HG03159 (cell line): Measurements from ENCODE around the gene GH2.

Source experiments
- ATAC-seq: cut with Tn5 transposase; IDR thresholded peaks from one replicate; pipeline ENCODE4 v1.9.1; 2021; ENCODE audit warnings: mild to moderate bottlenecking, moderate library complexity; ENCODE audit not compliant: unreplicated experiment

Gene GH2

DNA sequence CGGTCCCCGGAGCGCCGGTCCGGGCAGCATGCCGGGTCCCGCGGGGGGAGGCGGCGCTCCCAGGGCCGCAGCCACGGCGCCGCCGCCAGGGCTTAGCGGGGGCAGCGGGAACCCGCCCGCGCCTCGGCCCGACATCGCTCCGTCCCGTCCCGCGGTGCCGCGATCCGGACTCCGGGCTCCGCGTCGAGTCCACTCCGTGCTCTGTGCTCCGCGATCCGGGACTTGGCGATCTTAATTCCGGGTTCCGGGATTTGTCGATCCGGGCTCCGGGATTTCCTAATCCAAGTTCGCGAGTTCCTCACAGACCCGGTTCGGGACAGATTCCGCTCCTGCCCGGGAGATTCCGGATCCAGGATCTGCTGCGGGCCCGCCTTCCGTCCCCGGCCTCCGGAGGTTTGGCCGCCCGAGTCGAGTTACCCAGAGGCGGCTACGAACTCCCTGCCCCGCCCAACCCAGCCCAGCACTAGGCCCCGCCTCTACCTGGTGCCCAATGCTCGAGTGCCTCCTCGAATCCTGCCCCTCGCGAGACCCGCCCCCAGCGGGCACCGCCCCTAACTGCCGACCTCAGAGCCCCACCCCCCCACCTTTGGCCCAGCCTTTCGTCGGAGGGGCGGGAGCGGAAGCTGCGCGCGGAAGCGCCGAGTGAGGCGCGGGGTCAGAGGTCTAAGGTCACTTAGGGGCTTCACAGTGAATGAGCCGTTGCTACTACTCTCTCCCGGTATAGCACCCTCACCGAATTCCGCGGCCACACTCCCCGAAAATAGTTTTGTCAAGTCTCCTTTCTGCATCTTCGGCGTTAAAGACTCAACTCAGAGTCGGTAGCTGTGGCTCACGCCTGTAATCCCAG, 39.0 kb downstream of the GH2 start, which contains the start of gene SMARCD2:
TSS of gene SMARCD2 (minus strand) at position 146 of the 847 bp plus-strand sequence. CDS start at position 135, 11 bp downstream.
- ATAC-seq = peak; percentile 71

DNA sequence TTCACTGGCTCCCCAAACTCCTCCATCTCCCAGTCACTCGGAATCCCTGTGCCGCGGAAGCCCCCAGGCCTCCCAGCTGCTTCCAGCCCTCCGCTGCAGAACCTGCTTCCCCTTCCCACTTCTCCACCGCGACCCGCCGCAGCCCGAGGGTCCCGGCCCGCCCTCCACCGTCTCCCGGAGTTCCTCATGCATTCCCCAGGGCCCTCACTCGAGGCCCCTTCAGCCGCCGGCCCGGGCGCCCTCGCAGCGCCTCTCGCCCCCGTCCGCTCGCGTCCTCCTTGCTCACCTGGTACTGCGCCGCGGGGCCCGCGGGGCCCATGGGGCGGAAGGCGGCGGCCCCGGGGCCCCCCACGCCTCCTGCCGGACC, 39.6 kb downstream of the GH2 start:
- peak; percentile 24 for ATAC-seq

DNA sequence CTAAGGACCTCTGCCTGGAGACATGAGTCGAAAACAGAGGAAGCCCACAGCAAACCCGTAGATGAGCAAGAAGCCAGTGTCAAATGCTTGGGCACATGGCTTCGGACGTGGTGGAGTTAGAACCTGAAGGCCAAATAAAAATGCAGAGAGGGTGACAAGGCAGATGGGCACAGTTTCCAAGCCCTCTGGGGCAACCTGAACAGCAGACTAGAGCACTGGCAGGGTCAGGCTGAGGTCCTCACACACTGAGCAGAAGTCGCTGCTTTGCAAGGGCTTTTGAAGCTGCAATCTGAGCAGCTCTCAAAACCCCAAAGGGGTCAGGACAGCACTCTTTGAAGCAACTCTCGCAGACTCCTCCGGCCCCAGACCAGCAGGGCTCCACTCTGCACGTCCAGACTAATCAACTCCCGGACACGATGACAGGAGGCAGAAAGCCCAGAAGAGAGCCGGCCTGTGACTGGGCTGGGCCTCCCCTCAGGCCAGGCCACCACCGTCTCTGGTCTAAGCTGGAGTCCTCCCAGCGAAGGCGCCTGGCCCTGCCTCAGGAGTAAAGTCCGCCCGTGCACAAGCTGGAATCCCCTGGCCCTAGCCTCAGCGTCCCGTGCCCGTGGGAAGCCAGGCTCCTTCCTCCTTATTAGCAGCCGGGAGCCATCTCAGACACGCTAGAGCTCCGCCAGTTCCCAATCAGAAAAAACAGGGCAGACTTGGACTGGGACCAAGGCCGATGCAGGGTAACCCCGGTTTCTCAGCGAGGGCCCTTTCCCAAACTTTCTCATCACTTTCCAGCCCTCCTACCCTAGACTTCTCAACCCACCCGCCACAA, 40.2 kb downstream of the GH2 start:
- ATAC-seq = no peak

DNA sequence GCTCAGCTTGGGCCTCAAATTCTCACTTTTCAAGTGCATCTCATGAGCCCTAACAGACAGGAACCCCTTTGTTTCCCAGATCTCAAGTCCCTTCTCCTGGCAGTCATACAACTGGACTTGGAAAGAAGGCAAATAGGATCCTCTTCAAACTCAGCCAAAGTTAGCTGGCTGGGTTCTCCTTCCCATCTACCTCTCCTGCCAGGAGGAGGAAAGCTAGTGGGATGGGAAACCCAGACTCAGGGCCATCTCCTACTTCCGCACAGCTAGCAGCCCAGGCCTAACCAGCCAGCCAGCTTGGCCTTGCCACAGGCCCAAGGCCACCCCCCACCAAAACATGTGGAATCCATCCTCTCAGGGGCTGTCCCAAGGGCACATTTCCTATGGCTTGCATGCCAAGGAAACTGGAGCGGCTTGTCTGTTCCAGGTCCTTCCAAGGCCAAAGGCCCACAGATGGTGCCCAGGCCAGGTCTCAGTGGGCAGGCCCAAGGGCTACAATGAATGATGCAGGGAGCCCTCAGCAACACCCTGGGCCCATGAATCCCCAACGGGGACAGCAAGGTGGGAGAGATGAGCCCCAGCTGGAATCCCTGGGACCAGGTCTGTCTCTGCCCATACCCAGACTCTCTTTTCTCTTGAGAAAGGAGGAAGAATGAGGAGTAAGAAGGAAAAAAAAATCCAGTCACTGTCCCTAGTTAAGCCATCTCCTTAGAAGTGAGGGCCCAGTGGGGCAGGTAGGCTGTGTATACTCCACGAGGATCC, 41.0 kb downstream of the GH2 start:
- ATAC-seq = no peak

DNA sequence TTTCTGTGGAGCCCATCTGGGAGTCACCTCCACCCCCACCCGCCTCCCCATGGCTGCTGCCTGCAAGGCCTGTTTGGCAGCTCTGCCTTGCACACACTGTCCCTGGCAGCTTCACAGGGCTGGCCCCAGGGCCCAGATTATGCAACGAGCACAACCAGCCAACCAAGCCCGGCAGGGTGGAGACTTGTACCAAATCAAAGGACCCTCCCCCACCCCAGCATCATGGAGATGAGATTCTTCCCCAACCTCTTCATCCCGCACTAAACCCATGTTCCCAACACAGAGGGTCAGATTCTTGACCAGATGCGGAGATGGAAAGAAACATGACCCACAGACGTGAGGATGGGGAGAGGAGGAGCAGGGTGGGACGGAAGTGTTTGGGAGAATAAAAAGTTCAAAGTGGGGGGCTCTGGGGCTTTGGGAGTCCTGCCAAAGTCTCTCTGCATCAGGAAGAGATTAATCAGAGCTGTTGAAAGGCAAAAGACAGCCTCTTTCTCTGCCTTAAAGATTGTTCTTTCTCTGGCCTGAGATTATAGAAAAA, 43.0 kb downstream of the GH2 start:
- no peak for ATAC-seq

DNA sequence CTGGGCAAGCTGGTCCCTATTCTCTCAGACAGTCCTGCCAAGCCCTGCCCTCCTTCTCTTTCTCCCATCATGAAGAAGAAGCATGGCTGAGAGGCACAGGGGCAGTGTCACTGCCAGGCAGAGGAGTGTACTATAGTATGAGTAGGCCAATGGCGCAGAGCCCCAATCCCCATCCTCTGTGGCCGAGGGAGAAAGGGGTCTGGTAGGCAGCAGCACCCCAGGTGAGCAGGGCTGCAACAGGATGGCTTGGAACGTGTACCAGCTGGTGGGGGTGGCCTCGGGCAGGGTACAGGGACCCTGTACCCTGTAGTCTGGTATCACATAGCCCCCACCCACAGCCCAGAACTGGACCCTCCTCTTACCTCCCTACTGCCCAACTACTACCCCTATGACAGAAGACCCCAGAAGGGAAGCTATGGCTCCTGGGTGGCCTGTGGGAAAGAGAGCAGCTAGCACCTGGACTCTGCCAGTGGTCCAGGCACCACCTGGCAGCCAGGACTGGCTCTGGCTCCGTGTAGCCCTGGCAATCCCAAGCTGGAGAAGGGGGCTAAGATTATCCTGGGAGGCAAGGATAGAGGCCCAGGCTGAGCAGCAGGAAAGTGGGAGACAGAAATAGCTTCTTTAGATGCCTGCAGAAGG, 43.7 kb downstream of the GH2 start:
- ATAC-seq = no peak

DNA sequence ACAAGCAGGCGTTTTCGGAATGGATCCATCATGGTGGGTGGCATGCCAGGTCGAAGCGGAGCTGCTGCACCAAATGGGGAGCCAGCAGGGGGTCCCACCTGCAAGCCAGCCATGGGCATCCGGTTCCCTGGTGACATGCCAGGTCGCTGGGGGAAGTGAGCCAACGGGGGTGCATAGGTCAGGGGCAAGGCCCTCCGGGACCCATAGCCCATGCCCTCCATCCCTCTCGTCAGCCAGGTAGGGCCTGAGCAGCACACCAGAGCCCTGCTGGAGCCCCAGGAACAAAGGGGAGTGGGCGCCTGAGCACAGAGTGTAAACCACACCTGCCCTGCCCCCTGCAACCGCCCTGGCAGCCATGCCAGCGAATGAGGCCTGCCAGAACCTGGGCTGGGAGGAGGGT, 44.3 kb downstream of the GH2 start:
- no peak for ATAC-seq

DNA sequence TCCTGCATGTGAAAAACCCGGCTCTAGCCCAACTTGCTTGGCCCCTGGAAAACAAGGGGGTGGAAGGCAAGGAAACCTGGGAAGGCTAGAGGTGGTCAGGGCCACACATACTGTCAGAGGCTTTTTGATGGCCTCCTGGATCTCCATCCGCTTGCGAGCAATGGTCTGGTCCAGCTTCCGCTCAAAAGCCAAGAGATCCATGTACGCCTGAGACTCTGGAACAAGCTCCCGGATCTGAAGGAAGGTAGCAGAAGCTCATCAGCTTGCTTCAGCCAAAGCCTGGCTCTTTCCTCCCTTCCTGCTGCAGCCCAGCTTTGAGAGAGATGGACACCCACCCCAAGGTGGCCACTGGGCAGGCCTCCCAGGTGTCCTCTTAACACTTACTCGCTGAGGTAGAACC, 44.9 kb downstream of the GH2 start:
- no peak for ATAC-seq

DNA sequence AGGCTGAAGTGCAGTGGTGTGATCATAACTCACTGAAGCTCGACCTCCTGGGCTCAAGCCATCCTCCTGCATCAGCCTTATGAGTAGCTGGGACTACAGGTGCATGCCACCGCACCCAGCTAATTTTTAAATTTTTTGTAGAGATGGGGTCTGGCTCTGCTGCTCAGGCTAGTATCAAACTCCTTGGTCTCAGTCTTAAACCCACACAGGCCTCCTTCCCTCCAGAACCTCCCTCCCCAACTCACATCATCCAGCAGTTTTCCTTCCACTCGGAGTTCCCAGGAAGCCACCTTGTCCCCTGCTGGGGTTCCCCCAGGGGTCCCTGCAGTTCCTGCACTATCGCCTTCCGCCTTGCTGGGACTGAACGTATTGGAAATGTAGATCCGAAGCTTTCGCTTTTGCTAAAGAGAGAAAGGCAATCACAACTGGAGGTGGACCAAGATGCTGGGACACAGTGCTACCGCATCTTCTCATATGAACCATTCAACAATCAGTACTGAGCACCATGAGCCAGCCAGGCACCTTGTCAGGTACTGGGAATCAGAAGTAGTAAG, 46.5 kb downstream of the GH2 start:
- no peak for ATAC-seq

DNA sequence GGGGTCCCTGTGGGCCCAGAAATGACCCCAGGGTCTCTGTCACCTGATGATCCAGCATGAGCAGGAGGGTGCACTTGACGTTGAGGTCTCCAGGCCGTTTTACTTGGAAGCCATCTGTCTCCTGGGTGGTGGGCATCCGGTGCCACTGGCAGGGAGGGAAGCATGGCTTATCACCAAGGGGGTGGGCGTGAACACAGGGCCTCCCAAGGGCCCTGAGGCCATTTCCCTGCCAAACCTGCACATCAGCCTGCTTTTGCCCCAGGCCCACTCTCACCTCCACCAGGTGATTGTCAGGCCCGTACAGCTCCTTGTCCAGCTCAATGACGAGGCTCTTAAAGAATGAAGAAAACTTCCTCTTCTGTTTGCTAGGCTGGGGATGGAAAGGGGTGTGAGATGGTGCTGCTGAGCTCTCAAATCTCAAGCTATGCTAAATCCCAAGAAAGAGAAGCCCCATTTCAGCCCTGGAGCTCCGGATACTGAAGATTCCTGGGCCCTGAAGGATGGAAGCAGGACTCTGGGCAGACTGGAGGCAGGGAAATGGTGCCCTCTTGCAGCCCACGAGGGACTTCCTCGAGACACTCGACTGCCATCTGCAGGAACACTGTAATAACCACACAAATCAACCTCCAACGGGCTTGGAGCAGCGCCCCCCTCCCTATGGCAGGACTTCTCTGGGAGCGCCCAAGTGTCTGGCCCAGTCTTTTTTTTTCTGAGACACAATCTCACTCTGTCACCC, 47.1 kb downstream of the GH2 start:
- no peak for ATAC-seq

DNA sequence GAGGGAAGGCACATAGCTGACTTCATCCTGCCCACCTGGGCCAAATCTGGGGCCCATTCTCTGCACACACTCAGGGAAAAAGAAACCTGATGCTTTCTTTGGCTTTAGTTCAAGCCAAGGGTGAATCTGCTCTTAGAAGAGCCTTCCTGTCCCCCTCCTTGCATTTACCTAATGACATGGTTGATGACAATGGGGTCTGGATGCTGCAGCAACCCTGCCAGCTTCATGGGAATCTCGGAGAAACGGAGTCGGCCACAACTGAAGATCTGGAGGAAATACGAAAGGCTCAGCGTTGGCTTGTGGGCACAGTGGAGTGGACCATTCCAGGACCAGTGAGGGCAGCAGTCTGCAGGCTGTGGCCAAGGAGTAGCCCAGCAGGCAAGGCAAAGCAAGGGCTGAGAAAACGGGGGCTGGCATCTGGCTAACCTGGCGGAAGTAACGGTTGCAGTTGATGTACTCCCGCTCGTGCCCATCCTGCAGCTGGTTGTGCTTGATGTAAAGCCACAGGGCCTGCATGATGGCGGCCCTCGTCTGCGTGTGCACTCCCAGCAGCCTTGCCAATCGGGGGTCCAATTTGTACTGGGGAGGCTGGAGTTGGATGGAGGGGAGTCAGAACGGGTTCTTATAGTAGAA, 47.9 kb downstream of the GH2 start:
- ATAC-seq = no peak

DNA sequence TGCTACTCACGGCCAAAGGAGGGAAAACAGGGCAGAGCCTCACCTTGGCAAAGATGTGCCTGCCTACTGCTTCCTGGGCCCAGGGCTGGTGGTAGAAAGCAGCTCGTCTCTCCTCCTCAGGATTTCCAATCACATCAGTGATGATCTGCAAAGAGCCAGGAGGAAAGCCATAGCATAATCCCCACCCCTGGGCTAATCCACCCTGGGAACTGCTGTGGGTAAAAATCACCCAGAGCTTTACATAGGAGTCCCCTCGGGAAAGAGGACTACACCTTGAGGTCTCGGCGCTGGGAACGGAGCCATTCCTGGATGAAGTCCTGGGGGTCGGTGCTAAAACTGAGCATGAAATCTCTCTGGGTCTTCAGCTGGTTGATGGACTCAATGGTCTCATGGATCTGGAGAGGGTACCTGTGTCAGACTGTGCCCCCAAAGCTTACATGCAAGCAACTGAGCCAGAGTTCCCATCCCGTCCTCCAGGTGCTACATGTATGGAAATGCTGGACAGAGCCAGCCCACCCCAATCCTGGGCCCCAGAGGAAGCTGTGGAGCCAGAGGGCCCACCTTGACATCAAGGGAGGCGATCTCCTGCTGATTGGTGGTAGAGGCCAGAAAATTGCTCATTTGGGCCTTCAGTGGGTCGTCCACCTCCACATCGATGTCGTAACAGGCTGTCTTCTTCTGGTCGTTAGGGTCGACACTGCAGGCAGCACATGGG, 48.6 kb downstream of the GH2 start:
- no peak for ATAC-seq

DNA sequence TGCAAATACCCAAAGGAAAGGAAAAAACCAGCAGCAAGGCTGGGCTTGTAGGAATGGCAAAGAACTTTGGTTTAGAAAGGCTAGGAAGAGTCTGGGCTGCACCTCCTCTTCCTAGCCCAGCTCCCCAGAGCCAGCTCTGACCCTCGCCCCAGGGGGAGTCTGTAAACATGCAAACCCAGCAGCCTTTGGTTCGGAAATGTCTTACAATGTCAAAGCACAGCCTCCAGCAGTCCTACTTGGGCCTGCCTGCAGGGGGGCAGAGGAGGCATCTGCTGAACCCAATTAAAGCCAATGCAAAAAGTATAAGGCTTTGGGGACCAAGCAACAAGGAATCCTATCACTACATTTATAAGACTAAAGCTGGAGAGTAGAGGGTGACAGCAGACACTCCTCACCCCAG, 49.3 kb downstream of the GH2 start:
- no peak for ATAC-seq

DNA sequence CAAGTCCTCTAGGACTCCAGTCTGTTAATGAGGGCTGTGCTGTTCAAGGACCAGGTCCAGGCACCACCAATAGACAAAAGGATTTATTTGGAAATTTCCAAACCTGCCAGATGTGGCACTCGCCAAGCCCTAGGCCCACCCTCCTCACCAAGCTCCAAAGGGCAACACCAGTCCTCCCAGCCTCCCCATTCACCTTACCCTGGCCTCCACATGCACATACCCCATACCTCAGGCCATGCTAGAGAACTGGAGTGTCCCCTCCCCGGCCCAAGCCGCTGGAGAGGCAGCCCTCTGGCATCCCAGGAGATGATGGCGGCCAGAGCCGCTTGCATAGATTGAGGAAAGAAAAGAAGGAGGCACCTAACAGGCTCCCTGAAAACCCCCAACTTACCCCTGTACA, 49.7 kb downstream of the GH2 start:
- ATAC-seq = no peak

DNA sequence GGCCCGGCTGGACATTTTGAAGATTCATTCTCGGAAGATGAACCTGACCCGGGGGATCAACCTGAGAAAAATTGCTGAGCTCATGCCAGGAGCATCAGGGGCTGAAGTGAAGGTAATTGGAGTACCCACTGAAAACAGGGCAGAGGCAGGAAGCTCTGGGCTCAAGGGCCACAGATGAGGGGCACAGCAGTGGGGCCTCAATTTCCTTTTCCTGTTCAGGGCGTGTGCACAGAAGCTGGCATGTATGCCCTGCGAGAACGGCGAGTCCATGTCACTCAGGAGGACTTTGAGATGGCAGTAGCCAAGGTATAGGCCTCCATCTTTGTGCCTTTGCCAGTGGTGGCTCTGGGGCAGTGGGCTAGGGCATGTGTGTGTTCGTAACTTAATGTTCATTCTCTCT, 50.2 kb downstream of the GH2 start:
- no peak for ATAC-seq

DNA sequence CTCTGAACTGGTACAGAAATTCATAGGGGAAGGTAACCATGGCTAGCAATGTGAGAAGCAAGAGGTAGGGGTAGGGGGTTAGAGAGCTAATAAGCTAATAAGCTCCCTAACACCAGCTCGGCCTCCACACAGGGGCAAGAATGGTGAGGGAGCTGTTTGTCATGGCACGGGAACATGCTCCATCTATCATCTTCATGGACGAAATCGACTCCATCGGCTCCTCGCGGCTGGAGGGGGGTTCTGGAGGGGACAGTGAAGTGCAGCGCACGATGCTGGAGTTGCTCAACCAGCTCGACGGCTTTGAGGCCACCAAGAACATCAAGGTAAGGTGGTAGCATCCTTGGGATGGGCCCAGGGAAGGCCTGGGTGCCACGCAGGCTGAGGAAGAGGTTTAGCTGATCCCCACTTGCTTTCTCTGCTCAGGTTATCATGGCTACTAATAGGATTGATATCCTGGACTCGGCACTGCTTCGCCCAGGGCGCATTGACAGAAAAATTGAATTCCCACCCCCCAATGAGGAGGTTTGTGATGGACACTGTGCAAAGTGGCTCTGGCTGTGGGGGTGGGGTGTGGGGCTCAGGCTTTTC, 50.7 kb downstream of the GH2 start:
- no peak for ATAC-seq

DNA sequence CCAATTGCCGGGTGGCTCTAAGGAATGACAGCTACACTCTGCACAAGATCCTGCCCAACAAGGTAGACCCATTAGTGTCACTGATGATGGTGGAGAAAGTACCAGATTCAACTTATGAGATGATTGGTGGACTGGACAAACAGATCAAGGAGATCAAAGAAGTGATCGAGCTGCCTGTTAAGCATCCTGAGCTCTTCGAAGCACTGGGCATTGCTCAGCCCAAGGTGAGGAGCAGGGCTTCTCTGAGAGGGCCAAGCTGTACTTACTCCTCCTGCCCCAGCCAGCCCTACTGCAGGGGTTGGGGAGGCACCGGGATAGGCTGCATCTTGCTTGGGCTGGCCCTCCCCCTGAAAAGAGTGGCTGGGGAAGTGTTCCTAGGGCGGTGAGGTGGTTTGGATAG, 51.5 kb downstream of the GH2 start:
- no peak for ATAC-seq
